Islet precursor cell (in vitro differentiated cells): Measurements from ENCODE around the gene LMTK2.

Source experiments
- DNase-seq: peaks from one replicate; pipeline ENCODE4 v3.0.0-alpha.2; 2018

The LMTK2 gene

GRCh38 chr7:98106647-98107312, at the start of gene LMTK2:
LMTK2 (plus strand) TSS chr7:98106862; CDS start chr7:98107178, 316 bp downstream.
- DNase-seq, result peak; percentile 95

GRCh38 chr7:98057157-98057556, 49.5 kb upstream of the LMTK2 start:
- no peak for DNase-seq

GRCh38 chr7:98058186-98058585, 48.5 kb upstream of the LMTK2 start:
- DNase-seq, result no peak

DNA sequence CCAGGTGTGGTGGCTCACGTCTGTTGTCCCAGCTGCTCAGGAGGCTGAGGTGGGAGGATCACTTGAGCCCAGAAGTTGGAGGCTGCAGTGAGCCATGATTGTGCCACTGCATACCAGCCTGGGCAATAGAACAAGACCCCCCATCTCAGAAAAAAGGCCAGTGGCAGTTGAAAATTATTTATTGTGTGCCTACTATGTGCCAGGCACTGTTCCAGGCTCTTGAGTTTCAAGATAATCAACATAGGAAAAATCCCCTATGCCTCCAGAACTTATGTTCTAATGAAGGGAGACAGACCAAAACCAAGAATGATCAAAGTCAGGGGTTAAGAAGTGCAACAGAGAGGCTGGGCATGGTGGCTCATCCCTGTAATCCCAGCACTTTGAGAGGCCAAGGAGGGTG, 42.4 kb upstream of the LMTK2 start:
- no peak for DNase-seq

DNA sequence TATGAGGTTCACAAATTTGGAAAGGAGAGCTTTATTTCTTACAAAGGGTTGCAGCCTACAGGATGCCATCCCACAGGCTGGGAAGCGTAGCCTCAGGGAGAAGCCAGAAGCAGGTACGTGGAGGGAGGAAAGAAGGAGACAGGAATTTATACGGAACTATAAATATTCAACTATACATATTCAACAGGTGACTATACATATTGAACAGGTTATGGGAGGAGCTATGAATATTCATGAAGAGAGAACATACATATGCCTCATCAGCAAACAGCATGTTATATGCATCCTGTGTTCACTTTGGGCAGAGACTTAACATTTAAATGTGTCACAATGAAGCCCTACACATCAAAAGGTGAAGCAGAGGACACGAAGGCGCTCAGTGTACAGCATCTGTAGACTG, 40.5 kb upstream of the LMTK2 start:
- DNase-seq, result no peak

DNA sequence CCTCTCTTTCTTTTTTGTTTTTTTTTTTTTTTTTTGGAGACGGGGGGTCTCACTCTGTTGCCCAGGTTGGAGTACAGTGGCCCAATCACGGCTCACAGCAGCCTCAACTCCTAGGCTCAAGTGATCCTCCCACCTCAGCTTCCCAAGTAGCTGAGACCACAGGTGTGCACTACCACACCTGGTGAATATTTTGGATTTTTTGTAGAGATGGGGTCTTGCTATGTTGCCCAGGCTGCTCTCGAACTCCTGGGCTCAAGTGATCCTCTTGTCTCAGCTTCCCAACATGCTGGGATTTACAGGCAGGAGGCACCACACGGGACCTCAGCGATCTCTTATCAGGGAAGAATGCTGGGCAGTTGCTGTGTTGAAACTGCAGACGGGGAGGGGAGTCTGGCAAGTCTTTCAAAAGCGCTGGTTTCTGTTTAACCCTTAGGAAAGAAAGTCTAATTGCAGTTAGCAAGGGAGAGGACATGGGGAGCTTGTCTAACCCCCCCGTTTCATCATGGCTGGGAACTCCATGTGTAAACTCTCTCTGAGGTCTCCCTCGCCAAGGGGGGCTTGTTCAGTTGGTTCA, 39.6 kb upstream of the LMTK2 start:
- no peak for DNase-seq

- DNase-seq, result no peak
Measured at GRCh38 chr7:98073047-98073446, 33.6 kb upstream of the LMTK2 start.

GRCh38 chr7:98075801-98076200, 30.9 kb upstream of the LMTK2 start:
- DNase-seq, result no peak

GRCh38 chr7:98077762-98078161, 28.9 kb upstream of the LMTK2 start:
- DNase-seq, result no peak

GRCh38 chr7:98078197-98078870, 28.3 kb upstream of the LMTK2 start:
- DNase-seq, result no peak

GRCh38 chr7:98079891-98080648, 26.6 kb upstream of the LMTK2 start:
- DNase-seq, result no peak

- no peak for DNase-seq
Measured at GRCh38 chr7:98081319-98081718, 25.3 kb upstream of the LMTK2 start.

- no peak for DNase-seq
Measured at GRCh38 chr7:98084631-98085030, 22.0 kb upstream of the LMTK2 start.

DNA sequence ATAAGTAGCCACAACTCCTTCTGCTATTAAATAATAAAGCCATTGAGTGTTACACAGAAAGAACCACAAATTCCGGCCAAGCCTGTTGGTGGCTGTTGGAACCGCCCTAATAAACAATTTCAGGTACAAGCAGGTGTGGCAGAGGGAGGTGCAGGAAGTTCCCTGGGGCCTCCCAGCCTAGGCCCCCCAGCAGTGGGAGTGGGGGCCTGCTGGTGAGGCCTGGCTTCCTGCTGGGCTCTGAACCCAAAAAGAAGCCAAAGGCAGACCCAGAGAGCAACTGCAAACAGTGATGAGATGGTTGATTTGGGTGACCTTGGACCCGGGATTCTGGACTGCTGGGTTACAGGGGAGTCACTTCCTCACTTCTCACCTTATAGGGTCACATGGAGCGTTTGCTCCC, 21.0 kb upstream of the LMTK2 start:
- no peak for DNase-seq

DNA sequence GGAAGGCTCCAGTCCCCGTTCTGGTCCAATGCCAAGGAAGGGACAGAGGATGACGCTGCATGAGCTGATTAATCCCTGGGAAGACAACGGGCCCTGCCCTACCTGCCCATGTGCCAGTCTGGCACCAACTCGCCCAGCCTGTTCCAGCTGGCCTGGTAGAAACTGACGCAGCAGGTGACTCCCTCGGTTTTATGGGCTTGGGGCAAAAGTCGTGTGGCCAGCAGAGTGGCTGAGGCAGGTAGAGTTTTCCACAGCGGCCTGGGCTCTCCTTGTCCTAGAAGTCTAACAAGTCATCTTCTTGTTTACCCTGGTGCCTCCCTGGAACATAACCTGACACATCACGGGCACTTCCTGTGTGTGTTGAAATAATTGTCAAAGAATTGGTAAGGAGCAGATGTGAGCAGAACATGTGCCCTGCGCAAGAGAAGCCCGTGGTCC, 20.4 kb upstream of the LMTK2 start:
- DNase-seq, result no peak

- DNase-seq, result no peak
Measured at GRCh38 chr7:98088109-98088508, 18.6 kb upstream of the LMTK2 start.

GRCh38 chr7:98090116-98090515, 16.5 kb upstream of the LMTK2 start:
- DNase-seq, result no peak

DNA sequence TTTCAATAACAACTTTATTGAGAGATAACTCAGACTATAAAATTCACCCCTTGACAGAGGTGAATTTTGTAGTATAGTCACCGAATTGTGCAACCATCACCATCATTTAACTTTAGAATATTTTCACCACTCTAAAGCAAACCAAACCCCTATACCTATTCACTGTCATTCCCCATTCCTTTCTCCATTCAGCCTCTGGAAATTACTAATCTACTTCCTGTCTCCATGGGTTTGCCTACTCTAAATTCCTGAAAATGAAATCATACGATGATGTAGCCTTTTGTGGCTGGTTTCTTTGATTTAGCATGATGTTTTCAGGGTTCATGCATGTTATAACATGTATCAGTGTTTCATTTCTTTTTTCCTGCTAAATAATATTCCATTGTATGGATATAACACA, 15.6 kb upstream of the LMTK2 start:
- no peak for DNase-seq

- DNase-seq, result no peak
Measured at GRCh38 chr7:98091523-98091922, 15.1 kb upstream of the LMTK2 start.

DNA sequence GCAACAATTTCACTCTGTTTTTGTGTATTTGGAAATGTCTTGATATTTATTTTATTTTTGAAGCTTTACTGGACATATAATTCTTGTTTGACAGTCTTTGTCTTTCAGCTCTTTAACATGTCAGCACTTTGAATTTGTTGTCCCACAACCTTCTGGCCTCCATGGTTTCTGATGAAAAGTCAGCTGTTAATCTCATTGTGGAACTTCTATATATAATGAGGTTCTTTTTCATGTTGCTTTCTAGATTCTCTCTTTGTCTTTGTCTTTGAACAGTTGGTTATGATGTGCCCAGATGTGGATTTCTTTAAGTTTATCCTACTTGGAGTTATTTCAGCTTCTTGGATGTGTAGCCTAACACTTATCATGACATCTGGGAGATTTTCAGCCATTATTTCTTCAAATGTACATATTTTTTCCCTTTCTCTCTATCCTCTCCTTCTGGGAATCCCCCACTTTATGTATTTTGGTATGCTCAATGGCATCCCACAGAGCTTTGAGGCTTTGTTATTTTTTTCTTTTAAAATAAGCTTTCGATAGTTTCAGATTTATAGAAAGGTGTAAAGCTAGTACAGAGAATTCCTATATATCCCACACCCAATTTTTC, 9.5 kb upstream of the LMTK2 start:
- DNase-seq, result no peak

- DNase-seq, result no peak
Measured at GRCh38 chr7:98100088-98100487, 6.6 kb upstream of the LMTK2 start.

DNA sequence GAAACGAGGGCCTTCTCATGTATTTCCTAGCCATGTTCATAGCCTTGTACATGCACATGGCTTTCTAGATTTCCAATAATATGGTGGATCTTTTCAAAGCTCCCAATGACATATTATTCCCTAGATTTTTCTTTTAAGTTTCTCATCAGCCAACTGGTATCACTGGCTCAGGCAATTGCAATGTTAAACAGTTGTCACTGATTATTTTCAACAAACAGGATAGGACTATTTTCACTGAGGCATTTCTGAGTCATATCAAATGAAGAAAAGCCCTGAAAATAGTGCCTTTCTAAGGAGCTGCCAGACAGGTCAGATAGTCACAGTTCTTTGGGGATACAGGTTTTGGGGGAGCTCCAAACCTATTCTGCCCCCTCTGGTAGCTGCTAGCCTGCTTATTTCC, 4.5 kb upstream of the LMTK2 start:
- no peak for DNase-seq

DNA sequence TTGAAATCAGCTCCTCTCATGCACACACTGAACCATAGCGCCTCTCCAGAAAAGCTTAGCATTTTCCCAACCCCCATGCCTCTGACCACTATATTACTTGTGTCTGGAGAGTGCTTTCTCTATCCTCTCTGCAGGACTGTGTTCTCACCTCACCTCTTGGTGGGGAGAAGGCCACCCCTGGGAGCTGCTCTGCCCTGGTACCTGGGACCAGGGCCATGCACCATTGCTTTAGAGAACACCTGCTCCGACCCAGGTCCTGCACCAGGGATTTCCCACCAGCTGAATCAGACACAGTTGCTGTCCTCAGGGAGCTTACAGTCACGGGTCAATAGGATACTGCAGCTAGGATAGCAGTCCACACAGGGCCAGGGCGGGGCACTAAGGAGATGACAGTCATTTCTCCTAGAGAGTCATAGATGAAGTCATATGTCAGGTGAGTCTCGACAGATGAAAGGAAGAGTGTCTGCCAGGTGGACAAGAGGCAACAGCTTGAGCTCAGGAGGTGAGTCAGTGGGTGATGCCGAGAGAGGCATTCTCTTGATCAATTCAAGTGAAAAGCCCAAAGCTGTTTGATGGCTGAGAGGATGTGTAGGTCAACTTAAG, 619 bp upstream of the LMTK2 start:
- DNase-seq, result no peak
